AG09309 (cell line): ENCODE results near the gene EIF4G3.

Experiments
- DNase-seq: peaks from one replicate; pipeline ENCODE4 v3.0.0-alpha.2; 2010; ENCODE audit warnings: low read depth
- H3K4me3 ChIP-seq: 2 replicates; pipeline ENCODE4 v1.5.1; 2011; ENCODE audit warnings: mild to moderate bottlenecking, low read depth, low read length, moderate library complexity; ENCODE audit not compliant: control insufficient read depth
- CTCF ChIP-seq: IDR thresholded peaks from 2 replicates; pipeline ENCODE4 v1.5.1; 2011; ENCODE audit warnings: mild to moderate bottlenecking, low read depth, low read length, inconsistent platforms; ENCODE audit not compliant: insufficient read depth, control insufficient read depth; ENCODE audit errors: missing control alignments

The EIF4G3 gene

GRCh38 chr1:21000245-21000594 lies 176.5 kb downstream of the EIF4G3 start:
- TF ChIP-seq CTCF, result no peak
- no peak for DNase-seq
- no peak overlapping the region for H3K4me3 ChIP-seq

- H3K4me3 ChIP-seq, result no peak overlapping the region
Measured at GRCh38 chr1:20999525-21000244, 177.0 kb downstream of the EIF4G3 start.

DNA sequence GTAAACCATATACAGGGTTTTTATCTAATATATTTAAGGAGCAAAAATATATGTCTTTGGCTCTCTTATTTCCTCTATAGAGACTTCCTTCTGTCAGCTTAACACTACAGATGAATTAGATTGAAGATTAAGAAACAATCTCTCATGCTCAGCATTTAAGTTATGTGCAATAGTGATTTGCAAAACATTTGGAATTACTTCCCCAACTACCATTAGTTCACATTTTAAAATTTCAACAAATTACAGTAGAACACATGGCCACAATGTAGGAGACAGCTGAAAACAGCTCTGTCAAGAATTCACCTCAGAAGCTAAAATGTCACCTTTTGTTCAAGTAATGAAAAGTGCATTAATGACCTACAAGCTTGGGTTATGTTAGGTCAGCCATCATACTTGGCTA lies 177.9 kb downstream of the EIF4G3 start:
- DNase-seq, result no peak
- TF ChIP-seq CTCF, result no peak
- H3K4me3 ChIP-seq, result no peak overlapping the region

More at GRCh38 chr1:20999525-21000244, 177.0 kb downstream of the EIF4G3 start:
- DNase-seq, result no peak
- TF ChIP-seq CTCF, result no peak

GRCh38 chr1:20997602-20998224 lies 179.0 kb downstream of the EIF4G3 start:
- H3K4me3 ChIP-seq, result no peak overlapping the region
- no peak for TF ChIP-seq CTCF
- no peak for DNase-seq

DNA sequence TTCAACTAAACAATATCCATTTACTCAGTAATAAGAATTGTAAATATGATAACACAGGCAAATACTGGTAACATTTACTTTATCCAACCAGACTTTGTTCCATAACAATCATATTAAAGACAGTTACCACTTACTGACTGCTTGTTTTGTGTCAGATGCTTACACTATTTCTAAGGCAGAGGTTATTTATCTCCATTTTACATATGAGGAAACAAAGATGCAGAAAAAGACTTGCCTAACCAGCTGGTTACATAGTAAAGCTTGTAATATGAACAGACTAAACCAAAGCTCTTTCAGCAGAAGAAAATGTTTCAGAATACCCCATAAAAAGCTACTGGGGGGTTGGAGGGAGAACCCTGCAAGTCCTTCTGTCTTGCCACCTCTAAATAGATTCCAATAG lies 180.1 kb downstream of the EIF4G3 start:
- no peak for TF ChIP-seq CTCF
- DNase-seq, result no peak
- H3K4me3 ChIP-seq, result no peak overlapping the region

- H3K4me3 ChIP-seq, result no peak overlapping the region
- TF ChIP-seq CTCF, result no peak
- no peak for DNase-seq
Measured at GRCh38 chr1:20993716-20994575, 182.8 kb downstream of the EIF4G3 start.
